ENCODE results near the gene IRF3.

The IRF3 gene

DNA sequence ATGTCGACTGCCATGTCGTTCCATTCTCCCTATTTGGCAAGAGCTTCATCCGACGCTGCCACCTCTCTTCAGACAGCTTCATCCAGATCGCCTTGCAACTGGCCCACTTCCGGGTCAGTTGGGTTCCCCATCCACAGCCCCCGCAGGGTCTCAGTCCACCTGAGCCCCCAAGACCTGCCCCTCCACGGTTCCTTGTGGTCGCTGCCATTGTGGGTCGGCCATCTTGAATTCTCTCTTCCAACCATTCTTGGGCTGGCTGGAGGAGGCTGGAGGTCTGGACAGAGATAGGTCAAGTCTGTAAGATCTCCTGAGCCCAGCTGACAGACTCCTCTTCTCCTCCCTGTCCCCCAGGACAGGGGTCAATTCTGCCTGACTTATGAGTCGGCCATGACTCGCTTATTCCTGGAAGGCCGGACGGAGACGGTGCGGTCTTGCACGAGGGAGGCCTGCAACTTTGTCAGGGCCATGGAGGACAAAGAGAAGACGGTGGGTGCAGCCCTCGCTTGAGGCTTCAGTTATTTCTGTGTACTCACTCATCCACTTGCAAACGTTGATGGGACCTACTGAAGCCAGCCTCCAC is 44.8 kb upstream of the IRF3 start:
- Histone ChIP-seq H3K9ac (ENCODE audit: low read length) (no peak overlapping the region), H3K9me2 (replicated peaks; ENCODE audit: insufficient read depth, low read length) (no peaks in the 10 kb centered on the region), H3K9me3 (ENCODE audit: insufficient read depth, low read length) (no peaks in the 10 kb centered on the region), H3K79me2 (ENCODE audit: insufficient read depth, low read length) (no peaks in the 10 kb centered on the region), H4K20me1 (ENCODE audit: low read depth, low read length) (no peaks in the 10 kb centered on the region), H2AFZ (ENCODE audit: low read depth, low read length, severe bottlenecking) (no peak overlapping the region), H3F3A (ENCODE audit: insufficient read depth) (no peaks in the 10 kb centered on the region), H3K4me2 (ENCODE audit: low read depth, low read length, poor library complexity, severe bottlenecking) (no peak overlapping the region), H3K27me3 (ENCODE audit: low read length) (no peaks in the 10 kb centered on the region), H3K4me3 (ENCODE audit: insufficient read depth, low read length, poor library complexity, severe bottlenecking) (no peak overlapping the region), H3K36me3 (ENCODE audit: low read length) (no peaks in the 10 kb centered on the region), H3K27ac (ENCODE audit: low read depth, low read length) (no peak overlapping the region)
- TF ChIP-seq EZH2phosphoT487 (conservative IDR thresholded peaks at IDR 0.05; ENCODE audit: low read length), result no peak
- TF ChIP-seq, protein P1, sequence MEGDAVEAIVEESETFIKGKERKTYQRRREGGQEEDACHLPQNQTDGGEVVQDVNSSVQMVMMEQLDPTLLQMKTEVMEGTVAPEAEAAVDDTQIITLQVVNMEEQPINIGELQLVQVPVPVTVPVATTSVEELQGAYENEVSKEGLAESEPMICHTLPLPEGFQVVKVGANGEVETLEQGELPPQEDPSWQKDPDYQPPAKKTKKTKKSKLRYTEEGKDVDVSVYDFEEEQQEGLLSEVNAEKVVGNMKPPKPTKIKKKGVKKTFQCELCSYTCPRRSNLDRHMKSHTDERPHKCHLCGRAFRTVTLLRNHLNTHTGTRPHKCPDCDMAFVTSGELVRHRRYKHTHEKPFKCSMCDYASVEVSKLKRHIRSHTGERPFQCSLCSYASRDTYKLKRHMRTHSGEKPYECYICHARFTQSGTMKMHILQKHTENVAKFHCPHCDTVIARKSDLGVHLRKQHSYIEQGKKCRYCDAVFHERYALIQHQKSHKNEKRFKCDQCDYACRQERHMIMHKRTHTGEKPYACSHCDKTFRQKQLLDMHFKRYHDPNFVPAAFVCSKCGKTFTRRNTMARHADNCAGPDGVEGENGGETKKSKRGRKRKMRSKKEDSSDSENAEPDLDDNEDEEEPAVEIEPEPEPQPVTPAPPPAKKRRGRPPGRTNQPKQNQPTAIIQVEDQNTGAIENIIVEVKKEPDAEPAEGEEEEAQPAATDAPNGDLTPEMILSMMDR (IDR thresholded peaks at IDR 0.05; ENCODE audit: insufficient read depth, low read length, poor library complexity, severe bottlenecking), result no peak

DNA sequence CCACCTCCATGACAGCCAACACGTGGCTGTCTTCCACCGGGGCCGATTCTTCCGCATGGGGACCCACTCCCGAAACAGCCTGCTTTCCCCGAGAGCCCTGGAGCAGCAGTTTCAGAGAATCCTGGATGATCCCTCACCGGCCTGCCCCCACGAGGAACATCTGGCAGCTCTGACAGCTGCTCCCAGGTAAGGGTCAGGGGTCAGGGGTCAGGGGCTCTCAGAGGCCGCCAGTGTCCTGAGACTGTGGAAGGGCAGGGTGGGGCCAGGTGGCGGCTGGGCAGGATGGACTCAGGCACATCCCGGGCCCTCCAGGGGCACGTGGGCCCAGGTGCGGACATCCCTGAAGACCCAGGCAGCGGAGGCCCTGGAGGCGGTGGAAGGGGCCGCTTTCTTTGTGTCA is 40.3 kb upstream of the IRF3 start:
- no peaks in the 10 kb centered on the region for H3K9me3 ChIP-seq (ENCODE audit: insufficient read depth, low read length)
- no peaks in the 10 kb centered on the region for H3K79me2 ChIP-seq (ENCODE audit: insufficient read depth, low read length)
- no peak overlapping the region for H3K4me3 ChIP-seq (ENCODE audit: insufficient read depth, low read length, poor library complexity, severe bottlenecking)
- no peaks in the 10 kb centered on the region for H3K9me2 ChIP-seq (replicated peaks; ENCODE audit: insufficient read depth, low read length)
- H3K27ac ChIP-seq (ENCODE audit: low read depth, low read length), result no peak overlapping the region
- no peak for TF ChIP-seq EZH2phosphoT487 (conservative IDR thresholded peaks at IDR 0.05; ENCODE audit: low read length)
- H3F3A ChIP-seq (ENCODE audit: insufficient read depth), result no peaks in the 10 kb centered on the region
- no peak overlapping the region for H3K4me2 ChIP-seq (ENCODE audit: low read depth, low read length, poor library complexity, severe bottlenecking)
- no peak overlapping the region for H2AFZ ChIP-seq (ENCODE audit: low read depth, low read length, severe bottlenecking)
- no peak overlapping the region for H3K9ac ChIP-seq (ENCODE audit: low read length)
- no peaks in the 10 kb centered on the region for H3K36me3 ChIP-seq (ENCODE audit: low read length)
- H3K27me3 ChIP-seq (ENCODE audit: low read length), result no peaks in the 10 kb centered on the region
- H4K20me1 ChIP-seq (ENCODE audit: low read depth, low read length), result no peaks in the 10 kb centered on the region

DNA sequence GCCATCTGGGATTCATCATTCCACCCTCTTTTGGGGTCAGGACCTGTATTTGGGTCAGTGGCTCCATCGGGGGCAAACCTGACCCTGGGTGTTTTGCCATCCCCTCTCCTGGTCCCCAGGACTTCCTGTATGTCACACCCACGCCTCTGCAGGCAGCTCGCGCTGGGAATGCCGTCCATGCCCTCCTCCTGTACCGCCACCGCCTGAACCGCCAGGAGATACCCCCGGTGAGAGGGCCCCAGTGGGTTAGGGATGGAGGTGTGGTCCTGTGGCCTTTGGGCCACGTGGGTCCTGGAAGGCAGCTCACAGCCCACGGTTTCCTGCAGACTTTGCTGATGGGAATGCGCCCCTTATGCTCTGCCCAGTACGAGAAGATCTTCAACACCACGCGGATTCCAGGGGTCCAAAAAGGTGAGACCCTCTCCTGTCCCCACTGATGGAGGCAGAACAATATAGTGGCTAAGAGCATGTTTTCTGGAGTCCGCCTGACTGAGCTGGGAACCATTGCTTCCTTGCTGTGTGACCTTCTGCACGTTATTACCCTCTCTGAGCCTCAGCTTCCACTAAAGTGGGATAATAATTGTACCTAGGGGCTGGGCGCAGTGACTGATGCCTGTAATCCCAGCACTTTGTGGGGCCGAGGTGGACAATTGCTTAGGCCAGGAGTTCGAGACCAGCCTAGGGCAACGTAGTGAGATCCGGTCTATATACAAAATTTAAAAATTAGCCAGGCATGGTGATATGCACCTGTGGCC is 39.4 kb upstream of the IRF3 start:
- Histone ChIP-seq H3K4me2 (ENCODE audit: low read depth, low read length, poor library complexity, severe bottlenecking) (no peak overlapping the region), H3K4me3 (ENCODE audit: insufficient read depth, low read length, poor library complexity, severe bottlenecking) (no peak overlapping the region), H3K9ac (ENCODE audit: low read length) (no peak overlapping the region), H3K9me3 (ENCODE audit: insufficient read depth, low read length) (no peaks in the 10 kb centered on the region), H4K20me1 (ENCODE audit: low read depth, low read length) (no peaks in the 10 kb centered on the region), H3K27me3 (ENCODE audit: low read length) (no peaks in the 10 kb centered on the region), H3K36me3 (ENCODE audit: low read length) (no peaks in the 10 kb centered on the region), H3K79me2 (ENCODE audit: insufficient read depth, low read length) (no peaks in the 10 kb centered on the region), H3K9me2 (replicated peaks; ENCODE audit: insufficient read depth, low read length) (no peaks in the 10 kb centered on the region), H2AFZ (ENCODE audit: low read depth, low read length, severe bottlenecking) (no peak overlapping the region), H3K27ac (ENCODE audit: low read depth, low read length) (no peak overlapping the region), H3F3A (ENCODE audit: insufficient read depth) (no peaks in the 10 kb centered on the region)
- TF ChIP-seq, protein P1 (IDR thresholded peaks at IDR 0.05; ENCODE audit: insufficient read depth, low read length, poor library complexity, severe bottlenecking), result no peak
- no peak for TF ChIP-seq EZH2phosphoT487 (conservative IDR thresholded peaks at IDR 0.05; ENCODE audit: low read length)

DNA sequence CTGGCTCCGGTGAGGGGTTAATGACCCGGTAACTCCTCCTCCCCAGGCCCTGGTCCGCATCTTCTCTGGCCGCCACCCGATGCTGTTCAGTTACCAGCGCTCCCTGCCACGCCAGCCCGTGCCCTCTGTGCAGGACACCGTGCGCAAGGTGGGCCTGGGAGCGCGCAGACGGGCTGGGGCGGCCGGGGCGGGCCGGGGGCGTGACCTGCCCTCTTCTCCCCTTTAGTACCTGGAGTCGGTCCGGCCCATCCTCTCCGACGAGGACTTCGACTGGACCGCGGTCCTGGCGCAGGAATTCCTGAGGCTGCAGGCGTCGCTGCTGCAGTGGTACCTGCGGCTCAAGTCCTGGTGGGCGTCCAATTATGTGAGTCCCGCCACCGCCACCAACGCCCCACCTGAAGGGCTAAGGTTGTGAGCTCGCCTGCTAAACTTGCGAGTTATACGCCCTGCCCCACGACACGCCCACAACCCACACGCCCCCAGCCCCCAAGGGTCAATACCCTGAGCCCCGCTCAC is 35.7 kb upstream of the IRF3 start:
- no peaks in the 10 kb centered on the region for H3K9me2 ChIP-seq (replicated peaks; ENCODE audit: insufficient read depth, low read length)

More for the DNA sequence above, 35.7 kb upstream of the IRF3 start:
- Histone ChIP-seq H4K20me1 (ENCODE audit: low read depth, low read length) (no peaks in the 10 kb centered on the region), H3K27ac (ENCODE audit: low read depth, low read length) (no peak overlapping the region), H3K9ac (ENCODE audit: low read length) (no peak overlapping the region), H2AFZ (ENCODE audit: low read depth, low read length, severe bottlenecking) (no peak overlapping the region), H3K79me2 (ENCODE audit: insufficient read depth, low read length) (no peaks in the 10 kb centered on the region), H3K36me3 (ENCODE audit: low read length) (no peaks in the 10 kb centered on the region), H3K9me3 (ENCODE audit: insufficient read depth, low read length) (no peaks in the 10 kb centered on the region), H3F3A (ENCODE audit: insufficient read depth) (no peaks in the 10 kb centered on the region), H3K27me3 (ENCODE audit: low read length) (no peaks in the 10 kb centered on the region), H3K4me2 (ENCODE audit: low read depth, low read length, poor library complexity, severe bottlenecking) (no peak overlapping the region), H3K4me3 (ENCODE audit: insufficient read depth, low read length, poor library complexity, severe bottlenecking) (no peak overlapping the region)
- TF ChIP-seq, protein P1 (IDR thresholded peaks at IDR 0.05; ENCODE audit: insufficient read depth, low read length, poor library complexity, severe bottlenecking), result no peak
- no peak for TF ChIP-seq EZH2phosphoT487 (conservative IDR thresholded peaks at IDR 0.05; ENCODE audit: low read length)
